IPS DF 4.7 (cell line): ENCODE measurements around the gene NINL.

Experiments
- DNase-seq: peaks from one replicate; pipeline ENCODE4 v3.0.0-alpha.2; 2013; ENCODE audit warnings: low spot score; ENCODE audit errors: extremely low read depth

NINL gene

GRCh38 chr20:25465243-25466135, 119.8 kb downstream of the NINL start:
- no peak for DNase-seq

DNA sequence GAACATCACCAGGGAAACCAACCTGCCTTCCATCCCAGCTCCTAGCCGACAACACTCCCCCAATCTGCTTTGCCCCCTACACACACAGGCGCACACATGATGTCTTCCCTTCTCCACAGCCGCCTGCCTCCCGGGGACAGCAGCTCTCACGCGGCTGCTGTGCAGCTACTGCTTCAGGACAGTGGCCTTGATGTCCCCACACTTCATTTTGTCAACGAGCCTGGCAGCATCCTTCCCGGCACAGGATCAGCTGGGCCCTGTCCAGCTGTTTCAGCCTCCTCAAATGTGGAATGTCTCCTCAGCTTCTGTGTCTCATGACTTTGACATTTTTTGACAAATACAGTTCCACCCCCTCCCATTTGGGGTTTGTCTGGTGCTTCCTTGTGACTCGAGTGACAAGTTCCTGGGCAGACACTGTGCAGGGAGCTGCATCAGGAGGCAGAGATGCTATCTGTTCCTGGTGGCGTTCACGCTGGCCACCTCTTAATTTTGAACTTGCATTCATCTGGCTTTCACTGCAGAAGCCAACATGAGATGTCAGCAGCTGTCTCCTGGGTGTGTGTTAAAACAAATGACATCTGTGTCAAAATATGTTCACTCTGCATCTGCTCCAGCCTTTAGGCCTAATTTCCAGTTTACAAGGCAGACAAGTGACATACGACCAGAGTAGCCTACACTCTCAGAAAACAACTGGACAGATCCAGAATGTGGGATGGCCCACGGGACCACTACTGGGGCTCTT, 120.7 kb downstream of the NINL start:
- no peak for DNase-seq

- DNase-seq: no peak
These were observed 123.4 kb downstream of the NINL start for GRCh38 chr20:25461786-25462545.

DNA sequence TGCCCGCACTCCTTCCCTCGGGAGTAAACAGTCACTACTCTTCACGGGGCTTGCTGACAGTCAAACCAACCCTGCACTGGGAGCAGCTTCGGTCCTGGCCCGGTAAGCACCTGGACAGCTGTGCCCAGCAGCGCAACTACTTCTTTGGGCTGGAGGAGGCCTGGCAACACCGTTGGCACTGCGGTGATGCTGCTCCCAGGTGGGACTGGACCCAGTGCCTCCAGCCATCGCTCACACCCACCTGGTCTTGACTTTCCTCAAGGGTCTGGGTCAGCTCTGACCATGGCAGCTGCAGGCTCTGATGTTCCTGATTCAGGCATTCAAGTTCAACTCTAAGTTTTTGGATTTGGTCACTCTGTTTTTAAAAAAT, 124.1 kb downstream of the NINL start:
- no peak for DNase-seq

GRCh38 chr20:25460566-25461280, 124.6 kb downstream of the NINL start:
- no peak for DNase-seq

DNA sequence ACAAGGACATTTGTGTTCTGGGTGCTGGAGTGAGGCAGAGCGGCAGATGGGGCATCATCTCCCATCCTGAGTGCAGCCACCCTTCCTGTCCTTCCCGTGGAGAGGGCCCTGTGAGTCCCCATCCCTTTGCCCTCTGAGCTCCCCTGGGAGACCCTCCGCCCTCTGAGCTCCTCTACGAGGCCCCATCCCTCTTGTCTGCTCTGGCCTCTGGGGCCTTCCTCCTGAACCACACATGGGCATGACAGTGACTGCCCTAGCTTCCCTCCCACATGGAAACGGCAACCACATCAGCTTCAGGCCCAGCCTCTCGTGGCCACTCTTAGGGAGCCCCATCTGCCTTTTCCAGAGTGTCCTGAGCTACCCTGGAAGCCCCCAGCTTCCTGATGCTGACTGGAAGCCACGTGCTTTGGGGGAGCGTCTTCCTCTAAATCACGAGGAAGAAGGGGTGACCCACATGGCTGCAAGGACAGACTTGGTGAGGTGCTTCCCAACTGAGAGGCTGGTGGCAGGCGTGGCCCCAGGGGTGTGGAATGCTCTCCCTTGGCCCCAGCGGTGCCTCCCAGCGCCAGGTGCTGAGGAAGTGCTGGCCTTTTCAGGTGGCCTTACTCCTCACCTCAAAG, 125.3 kb downstream of the NINL start:
- no peak for DNase-seq

DNA sequence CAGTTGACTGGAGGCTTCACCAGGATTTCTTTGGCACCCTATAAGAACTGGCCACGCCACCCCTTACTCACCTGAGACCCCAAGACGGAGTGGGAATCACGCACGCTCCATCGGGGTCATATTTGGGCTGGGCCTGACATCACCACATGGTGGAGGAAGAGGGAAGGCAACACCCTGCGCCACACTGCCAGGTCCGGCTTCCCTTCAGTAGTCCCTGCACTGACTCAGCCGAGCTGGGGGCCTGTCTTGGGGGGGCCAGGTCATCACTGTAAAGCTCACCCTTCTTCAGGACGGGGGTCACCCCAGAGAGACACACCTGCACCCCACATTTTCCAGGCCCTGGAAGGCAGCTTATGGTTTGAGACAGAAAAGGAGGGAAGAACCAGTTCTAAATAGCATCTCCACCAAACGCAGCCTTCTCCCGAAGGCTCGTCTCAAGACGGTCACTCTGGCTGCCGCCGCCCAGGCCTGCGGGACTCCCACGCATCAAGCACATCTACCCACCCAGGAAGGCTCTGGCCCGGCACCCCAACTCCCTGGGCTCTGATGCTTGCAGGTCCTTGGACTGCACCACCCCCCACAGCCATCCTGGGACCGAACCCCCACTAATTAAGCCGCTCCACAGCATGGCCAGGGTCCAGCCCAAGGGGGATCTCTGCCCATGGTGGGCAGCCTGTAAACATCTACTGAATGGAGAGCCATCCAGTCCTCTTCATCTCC, 126.1 kb downstream of the NINL start:
- no peak for DNase-seq

DNA sequence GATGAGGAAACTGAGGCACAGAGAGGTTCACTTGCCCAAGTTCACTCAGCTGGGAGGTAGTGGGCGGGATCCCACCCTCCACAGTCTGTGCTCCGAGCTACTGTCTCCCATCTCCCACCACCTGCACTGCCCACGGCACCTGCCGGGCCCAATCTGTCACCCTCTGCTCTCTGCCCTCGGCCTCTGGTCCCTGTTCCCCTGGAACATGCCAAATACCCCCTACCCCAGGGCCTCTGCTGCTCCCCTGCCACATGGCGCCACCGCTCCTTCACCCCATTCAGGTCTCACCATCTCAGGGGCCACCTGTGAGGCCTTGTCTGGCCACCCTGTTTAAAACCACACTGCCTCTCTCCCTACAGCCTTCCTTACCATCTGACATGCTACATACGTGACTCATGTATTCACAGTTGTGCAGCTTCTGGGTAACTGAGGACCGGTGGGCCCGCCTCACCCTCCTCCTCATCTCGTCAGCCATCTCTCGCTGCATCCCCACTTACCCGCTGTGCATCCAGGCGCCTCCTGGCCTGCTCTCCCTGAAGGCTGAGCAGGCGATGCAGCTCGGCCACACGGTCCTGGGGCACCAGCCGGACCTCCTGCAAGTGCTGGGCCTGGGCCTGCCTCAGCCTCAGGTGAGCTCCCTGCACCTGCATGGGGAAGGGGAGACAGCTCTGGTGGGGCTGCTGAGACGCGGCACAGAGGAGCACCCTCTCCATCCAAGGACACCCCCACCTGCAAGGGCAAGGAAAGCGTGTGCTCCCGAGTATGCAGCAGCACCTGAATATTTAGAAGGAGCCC, 127.2 kb downstream of the NINL start:
- DNase-seq: no peak

GRCh38 chr20:25454153-25454900, 131.0 kb downstream of the NINL start:
- DNase-seq: no peak

DNA sequence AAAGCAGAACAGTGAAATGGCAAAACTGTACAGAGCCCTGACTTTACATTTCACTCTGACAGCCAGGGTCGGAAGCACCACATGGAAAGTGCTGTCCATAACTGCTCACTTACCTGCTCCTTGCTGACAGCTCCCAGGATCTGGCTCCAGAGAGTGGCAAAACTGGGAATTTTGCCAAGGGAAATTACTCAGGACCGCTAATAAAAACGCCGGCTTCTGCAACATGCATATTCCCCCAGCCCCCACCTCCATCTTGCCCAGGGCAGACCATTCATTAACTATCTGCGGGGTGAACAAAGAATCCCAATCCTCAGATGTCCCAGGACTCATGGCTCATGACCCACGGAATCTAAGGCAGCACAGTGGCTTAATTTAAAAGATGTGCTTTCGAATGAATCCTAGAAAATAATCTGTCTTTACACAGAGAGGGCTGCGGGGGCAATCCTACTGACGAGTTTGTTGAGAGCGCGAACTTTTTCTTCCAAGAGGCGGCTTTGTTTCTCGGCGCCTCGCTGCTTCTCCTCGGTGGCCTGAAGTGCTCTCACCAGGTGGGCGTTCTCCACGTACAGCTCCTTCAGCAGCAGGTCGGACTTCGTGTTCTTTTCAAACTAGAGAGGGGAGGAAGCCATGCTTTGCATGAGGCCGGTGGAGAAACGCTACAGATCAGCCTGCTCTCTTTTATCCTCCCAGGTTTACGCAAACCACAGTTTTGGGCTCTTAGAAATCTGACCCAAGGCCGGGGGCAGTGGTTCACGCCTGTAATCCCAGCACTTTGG, 132.1 kb downstream of the NINL start:
- no peak for DNase-seq

GRCh38 chr20:25452333-25452732, 133.0 kb downstream of the NINL start:
- no peak for DNase-seq

DNA sequence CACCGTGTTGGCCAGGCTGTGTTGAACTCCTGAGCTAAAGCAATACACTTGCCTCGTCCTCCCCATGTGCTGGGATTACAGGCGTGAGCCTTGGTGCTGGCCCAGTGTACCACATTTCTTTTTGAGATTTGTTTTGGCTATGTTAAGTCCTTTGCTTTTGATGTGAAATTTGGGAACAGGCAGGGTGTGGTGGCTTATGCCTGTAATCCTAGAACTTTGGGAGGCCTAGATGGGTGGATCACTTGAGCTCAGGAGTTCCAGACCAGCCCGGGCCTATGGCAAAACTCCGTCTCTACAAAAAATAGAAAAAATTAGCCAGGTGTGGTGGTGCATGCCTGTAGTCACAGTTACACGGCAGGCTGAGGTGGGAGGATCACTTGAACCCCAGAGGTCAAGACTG, 137.7 kb downstream of the NINL start:
- no peak for DNase-seq

DNA sequence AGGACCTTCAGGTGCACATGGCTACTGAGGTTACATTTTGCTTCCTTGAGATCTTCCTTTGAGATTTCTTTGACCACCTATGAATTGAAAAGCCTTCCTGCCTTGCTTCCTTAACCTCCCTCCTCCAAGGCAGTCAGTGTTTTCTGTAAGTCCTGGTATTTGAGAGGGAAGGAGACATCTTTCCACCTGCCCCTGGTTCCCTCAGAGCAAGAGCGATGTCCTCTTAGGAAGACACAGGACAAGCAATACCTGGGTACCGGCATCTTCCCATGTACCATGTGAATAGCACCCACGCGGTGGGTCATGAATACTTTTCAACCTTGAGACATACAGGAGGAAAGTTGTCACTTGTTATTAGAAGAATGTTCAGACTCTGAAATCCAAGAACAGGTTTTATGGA, 140.8 kb downstream of the NINL start:
- DNase-seq: no peak

- no peak for DNase-seq
These were observed 146.0 kb downstream of the NINL start for GRCh38 chr20:25439328-25439727.

GRCh38 chr20:25437153-25437581, 148.2 kb downstream of the NINL start:
- peak; percentile 3 for DNase-seq

DNA sequence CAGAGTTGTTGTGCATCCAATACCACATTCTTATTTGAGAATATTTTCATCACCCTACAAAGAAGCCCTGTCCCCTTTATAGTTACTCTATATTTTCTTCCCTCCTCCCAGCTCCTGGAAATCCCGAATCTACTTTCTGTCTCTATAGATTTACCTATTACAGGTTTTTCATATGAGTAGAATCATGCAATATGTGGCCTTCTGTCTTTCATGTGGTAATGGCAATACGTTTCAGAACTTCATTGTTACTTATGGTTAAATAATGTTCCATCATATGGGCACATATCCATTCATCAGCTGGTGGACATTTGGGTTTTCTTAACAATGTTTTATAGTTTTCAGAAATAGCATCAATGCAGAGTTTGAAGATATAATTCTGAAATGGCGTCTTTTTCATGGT, 160.8 kb downstream of the NINL start:
- DNase-seq: no peak

DNA sequence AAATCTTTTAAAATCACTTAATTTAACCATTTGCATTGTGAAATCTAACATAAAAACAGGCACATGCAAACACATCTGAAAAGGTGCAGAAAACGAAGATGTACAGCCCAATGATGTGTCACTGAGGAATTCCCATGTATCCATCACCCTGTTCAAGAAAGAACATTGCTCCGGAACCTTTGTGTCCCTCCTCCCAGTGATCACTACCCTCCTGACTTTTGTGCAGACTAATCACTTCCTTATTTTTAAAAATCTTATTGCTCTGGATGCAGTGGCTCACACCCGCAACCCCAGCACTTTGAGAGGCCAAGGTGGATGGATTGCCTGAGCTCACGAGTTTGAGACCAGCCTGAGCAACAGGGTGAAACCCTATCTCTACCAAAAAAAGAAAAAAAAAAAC, 163.3 kb downstream of the NINL start:
- DNase-seq: no peak

- DNase-seq: no peak
These were observed 164.2 kb downstream of the NINL start for GRCh38 chr20:25421102-25421501.
